ENCODE results near the gene QPCT.
A peak's percentile ranks its signal among the peaks of the same experiment; 100 is the strongest.

Gene QPCT

GRCh38 chr2:37343537-37344434 is 644 bp upstream of the QPCT start:
- peak; percentile 10 for TF ChIP-seq CTCF (IDR thresholded peaks at IDR 0.05; ENCODE audit: insufficient read depth, low read length, poor library complexity, severe bottlenecking)
- no peak overlapping the region for H3K4me3 ChIP-seq (replicated peaks; ENCODE audit: low read depth, low read length)
- peaks cover 6% of the 10 kb centered on the region for H3K27me3 ChIP-seq (replicated peaks; ENCODE audit: control insufficient read depth, insufficient read depth, low read length)

GRCh38 chr2:37348155-37348554 is 3.7 kb downstream of the QPCT start:
- Histone ChIP-seq H3K4me3 (replicated peaks; ENCODE audit: low read depth, low read length) (no peak overlapping the region), H3K36me3 (ENCODE audit: control insufficient read depth, insufficient read depth, low read length) (no peaks in the 10 kb centered on the region), H3K27me3 (replicated peaks; ENCODE audit: control insufficient read depth, insufficient read depth, low read length) (peaks cover 4% of the 10 kb centered on the region; the same call in 1 of the 2 replicates)
- no peak for TF ChIP-seq CTCF (IDR thresholded peaks at IDR 0.05; ENCODE audit: insufficient read depth, low read length, poor library complexity, severe bottlenecking)
- DNase-seq (ENCODE audit: extremely low read depth, insufficient read length), result no peak

More at GRCh38 chr2:37343537-37344434, 644 bp upstream of the QPCT start:
- no peak for DNase-seq (ENCODE audit: extremely low read depth, insufficient read length)
- H3K36me3 ChIP-seq (ENCODE audit: control insufficient read depth, insufficient read depth, low read length), result no peaks in the 10 kb centered on the region

GRCh38 chr2:37349231-37349860 is 4.9 kb downstream of the QPCT start:
- Histone ChIP-seq H3K27me3 (replicated peaks; ENCODE audit: control insufficient read depth, insufficient read depth, low read length) (peaks cover under 1% of the 10 kb centered on the region; the same call in 1 of the 2 replicates), H3K4me3 (replicated peaks; ENCODE audit: low read depth, low read length) (no peak overlapping the region), H3K36me3 (ENCODE audit: control insufficient read depth, insufficient read depth, low read length) (no peaks in the 10 kb centered on the region)
- no peak for TF ChIP-seq CTCF (IDR thresholded peaks at IDR 0.05; ENCODE audit: insufficient read depth, low read length, poor library complexity, severe bottlenecking)
- DNase-seq (ENCODE audit: extremely low read depth, insufficient read length), result no peak

GRCh38 chr2:37350034-37350433 is 5.6 kb downstream of the QPCT start:
- Histone ChIP-seq H3K4me3 (replicated peaks; ENCODE audit: low read depth, low read length) (no peak overlapping the region), H3K36me3 (ENCODE audit: control insufficient read depth, insufficient read depth, low read length) (no peaks in the 10 kb centered on the region), H3K27me3 (replicated peaks; ENCODE audit: control insufficient read depth, insufficient read depth, low read length) (no peaks in the 10 kb centered on the region; the same call in 1 of the 2 replicates)
- peak; percentile 13 for DNase-seq (ENCODE audit: extremely low read depth, insufficient read length)
- TF ChIP-seq CTCF (IDR thresholded peaks at IDR 0.05; ENCODE audit: insufficient read depth, low read length, poor library complexity, severe bottlenecking), result no peak

- Histone ChIP-seq H3K36me3 (ENCODE audit: control insufficient read depth, insufficient read depth, low read length) (no peaks in the 10 kb centered on the region), H3K4me3 (replicated peaks; ENCODE audit: low read depth, low read length) (no peak overlapping the region), H3K27me3 (replicated peaks; ENCODE audit: control insufficient read depth, insufficient read depth, low read length) (no peaks in the 10 kb centered on the region; the same call in 1 of the 2 replicates)
- no peak for TF ChIP-seq CTCF (IDR thresholded peaks at IDR 0.05; ENCODE audit: insufficient read depth, low read length, poor library complexity, severe bottlenecking)
- DNase-seq (ENCODE audit: extremely low read depth, insufficient read length), result no peak
Measured at GRCh38 chr2:37354531-37354930, 10.1 kb downstream of the QPCT start.
